ENCODE results near the gene DPCD. TPM values are rescaled to one million over a fixed set of nuclear protein-coding genes. Genes with fewer than 3 reads are reported as not detected.

DPCD gene
- total RNA-seq, 2 experiments from 2014 or later: 0.31 to 0.96 TPM

DNA sequence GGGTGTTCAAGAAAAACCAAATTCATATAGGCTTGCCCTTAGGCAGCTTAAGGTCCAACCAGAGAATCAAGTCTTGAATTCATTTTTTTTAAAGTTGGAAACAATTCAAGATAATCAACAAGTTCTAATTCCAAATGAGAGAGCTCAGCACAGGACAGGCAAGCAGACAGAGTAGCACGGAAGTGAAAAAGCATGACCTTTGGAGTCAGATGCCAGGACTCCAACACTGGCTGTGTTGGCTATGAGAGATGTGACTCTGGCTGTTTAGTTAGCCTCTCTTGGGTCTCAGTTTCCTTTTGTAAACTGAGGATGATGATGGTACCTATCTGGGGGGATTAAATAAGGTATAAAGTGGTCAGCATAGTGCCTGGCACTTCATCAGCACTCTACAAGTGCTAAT lies 57.5 kb downstream of the DPCD start:
- H3K9me3 Mint-ChIP-seq: no peaks in the 10 kb centered on the region
- no peak overlapping the region for H3K27ac Mint-ChIP-seq
- DNase-seq (no peak), ATAC-seq (ENCODE audit: poor library complexity) (no peak)
- H3K4me1 ChIP-seq (ENCODE audit: insufficient read depth, low read length): no peaks in the 10 kb centered on the region
- TF ChIP-seq CTCF (IDR thresholded peaks at IDR 0.05): no peak
- H3K9me3 ChIP-seq (ENCODE audit: control insufficient read depth in 1 of 2, insufficient read depth in 1 of 2, low read length in 2 of 2): no peaks in the 10 kb centered on the region
- POLR2A ChIA-PET: no interaction called here
- CTCF ChIA-PET: no interaction called here
- H3K36me3 Mint-ChIP-seq (ENCODE audit: low read depth): peaks cover 85% of the 10 kb centered on the region
- no peak overlapping the region for H3K27ac ChIP-seq (ENCODE audit: low read depth in 1 of 2, low read length in 2 of 2)
- H3K4me3 ChIP-seq (ENCODE audit: low read length): no peak overlapping the region
- peaks cover 11% of the 10 kb centered on the region for H3K4me1 Mint-ChIP-seq (ENCODE audit: low read depth)
- H3K4me3 Mint-ChIP-seq: no peak overlapping the region
- intact Hi-C loops (cut with DNase I, micrococcal nuclease): no loop called here
- H3K27me3 ChIP-seq (ENCODE audit: control insufficient read depth in 1 of 2, insufficient read depth in 2 of 2, low read length in 2 of 2): no peaks in the 10 kb centered on the region
- no peaks in the 10 kb centered on the region for H3K27me3 Mint-ChIP-seq
- H3K36me3 ChIP-seq (ENCODE audit: insufficient read depth, low read length): peaks cover 55% of the 10 kb centered on the region

DNA sequence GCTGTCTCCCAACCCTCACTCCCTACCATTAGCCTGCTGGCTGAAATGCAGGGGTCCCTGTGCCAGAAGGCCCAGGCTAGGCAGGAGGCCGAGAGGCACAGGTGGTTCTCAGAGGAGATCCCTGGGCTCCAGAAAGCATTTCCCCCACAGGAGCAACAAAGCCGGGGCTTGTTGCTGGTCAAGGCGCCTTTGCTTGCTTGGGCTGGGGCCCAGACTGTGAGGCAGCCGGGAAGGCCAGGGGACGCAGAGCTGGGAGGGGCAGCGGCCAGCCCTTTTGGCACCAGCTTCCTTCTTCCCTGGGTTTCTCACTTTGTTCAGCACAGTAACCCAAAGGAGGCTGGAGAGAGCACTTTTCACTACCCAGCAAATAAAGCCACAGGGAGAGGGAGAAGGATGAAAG lies 58.2 kb downstream of the DPCD start:
- POLR2A ChIA-PET: no interaction called here
- peaks cover 80% of the 10 kb centered on the region for H3K36me3 Mint-ChIP-seq (ENCODE audit: low read depth)
- peaks cover 56% of the 10 kb centered on the region for H3K36me3 ChIP-seq (ENCODE audit: insufficient read depth, low read length)
- no peak for TF ChIP-seq CTCF (IDR thresholded peaks at IDR 0.05)
- DNase-seq (no peak), ATAC-seq (ENCODE audit: poor library complexity) (no peak)
- no peaks in the 10 kb centered on the region for H3K27me3 ChIP-seq (ENCODE audit: control insufficient read depth in 1 of 2, insufficient read depth in 2 of 2, low read length in 2 of 2)
- no peaks in the 10 kb centered on the region for H3K9me3 ChIP-seq (ENCODE audit: control insufficient read depth in 1 of 2, insufficient read depth in 1 of 2, low read length in 2 of 2)
- no peaks in the 10 kb centered on the region for H3K4me1 ChIP-seq (ENCODE audit: insufficient read depth, low read length)
- no peak overlapping the region for H3K27ac ChIP-seq (ENCODE audit: low read depth in 1 of 2, low read length in 2 of 2)
- CTCF ChIA-PET: no interaction called here
- no peak overlapping the region for H3K27ac Mint-ChIP-seq
- H3K4me3 ChIP-seq (ENCODE audit: low read length): no peak overlapping the region
- intact Hi-C loops (cut with DNase I, micrococcal nuclease): no loop called here
- H3K4me1 Mint-ChIP-seq (ENCODE audit: low read depth): peaks cover 10% of the 10 kb centered on the region
- no peaks in the 10 kb centered on the region for H3K9me3 Mint-ChIP-seq
- H3K4me3 Mint-ChIP-seq: no peak overlapping the region
- no peaks in the 10 kb centered on the region for H3K27me3 Mint-ChIP-seq

DNA sequence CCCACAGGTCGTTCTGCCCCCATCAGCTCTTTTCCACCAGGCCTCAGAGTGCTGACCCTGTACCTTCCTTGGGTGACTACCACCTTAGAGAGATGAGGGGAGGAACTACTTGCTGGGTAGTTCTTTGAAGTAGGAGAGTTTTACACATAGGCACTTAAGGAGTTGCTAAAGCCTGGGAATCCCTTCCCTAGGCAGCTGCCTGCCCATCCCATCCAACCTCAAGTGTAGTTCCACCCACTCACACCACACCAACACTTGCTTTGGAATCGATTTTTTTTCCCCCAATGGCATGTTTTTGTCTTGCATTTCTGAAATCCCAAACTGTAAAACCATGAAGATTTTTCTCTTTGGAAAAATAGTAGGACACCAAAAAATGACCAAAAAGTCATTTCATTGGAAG lies 59.1 kb downstream of the DPCD start:
- intact Hi-C loops (cut with DNase I, micrococcal nuclease): no loop called here
- Histone ChIP-seq H3K9me3 (ENCODE audit: control insufficient read depth in 1 of 2, insufficient read depth in 1 of 2, low read length in 2 of 2) (no peaks in the 10 kb centered on the region), H3K4me3 (ENCODE audit: low read length) (no peak overlapping the region), H3K27me3 (ENCODE audit: control insufficient read depth in 1 of 2, insufficient read depth in 2 of 2, low read length in 2 of 2) (no peaks in the 10 kb centered on the region), H3K4me1 (ENCODE audit: insufficient read depth, low read length) (no peaks in the 10 kb centered on the region), H3K36me3 (ENCODE audit: insufficient read depth, low read length) (peaks cover 63% of the 10 kb centered on the region), H3K27ac (ENCODE audit: low read depth in 1 of 2, low read length in 2 of 2) (no peak overlapping the region)
- H3K4me1 Mint-ChIP-seq (ENCODE audit: low read depth): peaks cover 6% of the 10 kb centered on the region
- no peak overlapping the region for H3K27ac Mint-ChIP-seq
- no peaks in the 10 kb centered on the region for H3K27me3 Mint-ChIP-seq
- H3K4me3 Mint-ChIP-seq: no peak overlapping the region
- no peaks in the 10 kb centered on the region for H3K9me3 Mint-ChIP-seq
- DNase-seq (no peak), ATAC-seq (ENCODE audit: poor library complexity) (no peak)
- POLR2A ChIA-PET: no interaction called here
- TF ChIP-seq CTCF (IDR thresholded peaks at IDR 0.05): no peak
- CTCF ChIA-PET: no interaction called here
- H3K36me3 Mint-ChIP-seq (ENCODE audit: low read depth): peaks cover 76% of the 10 kb centered on the region

Measured in CD4-positive, alpha-beta T cell (primary cell).